ENCODE results near the gene EIF2A. TPM values are rescaled to one million over a fixed set of nuclear protein-coding genes. Genes with fewer than 3 reads are reported as not detected.
A peak's percentile ranks its signal among the peaks of the same experiment; 100 is the strongest.

Gene EIF2A
- total and polyA plus RNA-seq, 9 of the 15 experiments (the other 6 are each of a cell fraction or from before 2014, with no cell fraction given), result 106 to 192 (median 168) TPM

DNA sequence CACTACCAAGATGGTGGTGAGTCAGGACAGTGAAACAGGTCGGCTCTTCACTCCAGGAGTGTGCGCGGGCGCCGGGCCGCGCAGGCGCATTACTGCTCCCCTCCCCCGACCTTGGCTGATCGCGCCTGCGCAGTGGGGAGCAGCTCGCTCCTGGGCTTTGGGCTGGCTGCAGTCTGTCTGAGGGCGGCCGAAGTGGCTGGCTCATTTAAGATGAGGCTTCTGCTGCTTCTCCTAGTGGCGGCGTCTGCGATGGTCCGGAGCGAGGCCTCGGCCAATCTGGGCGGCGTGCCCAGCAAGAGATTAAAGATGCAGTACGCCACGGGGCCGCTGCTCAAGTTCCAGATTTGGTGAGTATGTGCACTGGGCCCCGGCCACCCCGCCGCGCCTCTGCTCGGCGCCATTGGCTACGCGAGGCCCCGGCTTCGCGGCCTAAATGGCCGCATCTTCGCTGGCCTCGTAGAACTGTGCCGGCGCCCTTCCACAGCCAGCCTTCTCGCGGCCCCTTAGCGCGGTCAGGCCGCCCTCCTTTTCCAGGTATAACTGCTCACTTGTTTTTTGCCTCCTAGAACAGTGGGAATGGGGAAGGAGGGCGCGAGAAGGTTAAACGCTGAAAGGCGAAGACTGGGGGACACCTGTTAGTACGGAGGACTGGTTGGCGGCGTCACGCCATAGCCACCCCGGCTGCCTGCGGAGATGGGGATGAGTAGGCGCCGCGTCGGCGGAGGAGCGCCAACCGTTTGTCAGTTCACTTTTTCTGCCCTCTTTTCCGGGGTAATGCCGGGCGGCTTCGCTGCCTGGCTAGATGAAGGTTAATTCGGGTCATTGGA lies 56.8 kb downstream of the EIF2A start, which contains the start of gene SELENOT (continued):
- TF ChIP-seq, protein P1, sequence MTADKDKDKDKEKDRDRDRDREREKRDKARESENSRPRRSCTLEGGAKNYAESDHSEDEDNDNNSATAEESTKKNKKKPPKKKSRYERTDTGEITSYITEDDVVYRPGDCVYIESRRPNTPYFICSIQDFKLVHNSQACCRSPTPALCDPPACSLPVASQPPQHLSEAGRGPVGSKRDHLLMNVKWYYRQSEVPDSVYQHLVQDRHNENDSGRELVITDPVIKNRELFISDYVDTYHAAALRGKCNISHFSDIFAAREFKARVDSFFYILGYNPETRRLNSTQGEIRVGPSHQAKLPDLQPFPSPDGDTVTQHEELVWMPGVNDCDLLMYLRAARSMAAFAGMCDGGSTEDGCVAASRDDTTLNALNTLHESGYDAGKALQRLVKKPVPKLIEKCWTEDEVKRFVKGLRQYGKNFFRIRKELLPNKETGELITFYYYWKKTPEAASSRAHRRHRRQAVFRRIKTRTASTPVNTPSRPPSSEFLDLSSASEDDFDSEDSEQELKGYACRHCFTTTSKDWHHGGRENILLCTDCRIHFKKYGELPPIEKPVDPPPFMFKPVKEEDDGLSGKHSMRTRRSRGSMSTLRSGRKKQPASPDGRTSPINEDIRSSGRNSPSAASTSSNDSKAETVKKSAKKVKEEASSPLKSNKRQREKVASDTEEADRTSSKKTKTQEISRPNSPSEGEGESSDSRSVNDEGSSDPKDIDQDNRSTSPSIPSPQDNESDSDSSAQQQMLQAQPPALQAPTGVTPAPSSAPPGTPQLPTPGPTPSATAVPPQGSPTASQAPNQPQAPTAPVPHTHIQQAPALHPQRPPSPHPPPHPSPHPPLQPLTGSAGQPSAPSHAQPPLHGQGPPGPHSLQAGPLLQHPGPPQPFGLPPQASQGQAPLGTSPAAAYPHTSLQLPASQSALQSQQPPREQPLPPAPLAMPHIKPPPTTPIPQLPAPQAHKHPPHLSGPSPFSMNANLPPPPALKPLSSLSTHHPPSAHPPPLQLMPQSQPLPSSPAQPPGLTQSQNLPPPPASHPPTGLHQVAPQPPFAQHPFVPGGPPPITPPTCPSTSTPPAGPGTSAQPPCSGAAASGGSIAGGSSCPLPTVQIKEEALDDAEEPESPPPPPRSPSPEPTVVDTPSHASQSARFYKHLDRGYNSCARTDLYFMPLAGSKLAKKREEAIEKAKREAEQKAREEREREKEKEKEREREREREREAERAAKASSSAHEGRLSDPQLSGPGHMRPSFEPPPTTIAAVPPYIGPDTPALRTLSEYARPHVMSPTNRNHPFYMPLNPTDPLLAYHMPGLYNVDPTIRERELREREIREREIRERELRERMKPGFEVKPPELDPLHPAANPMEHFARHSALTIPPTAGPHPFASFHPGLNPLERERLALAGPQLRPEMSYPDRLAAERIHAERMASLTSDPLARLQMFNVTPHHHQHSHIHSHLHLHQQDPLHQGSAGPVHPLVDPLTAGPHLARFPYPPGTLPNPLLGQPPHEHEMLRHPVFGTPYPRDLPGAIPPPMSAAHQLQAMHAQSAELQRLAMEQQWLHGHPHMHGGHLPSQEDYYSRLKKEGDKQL (CRISPR knock-in tag; IDR thresholded peaks at IDR 0.05; ENCODE audit: borderline replicate concordance), result peak; percentile 34; the same call in 1 of the 2 replicates
- TF ChIP-seq PCBP1 (IDR thresholded peaks at IDR 0.05; ENCODE audit: low read depth, low read length, poor library complexity, severe bottlenecking), result peak; percentile 92
- TF ChIP-seq RNF2 (IDR thresholded peaks at IDR 0.05), result 0 out of 2 replicates have a peak, but pooled peaks have one; percentile 79
- TF ChIP-seq, protein P2, sequence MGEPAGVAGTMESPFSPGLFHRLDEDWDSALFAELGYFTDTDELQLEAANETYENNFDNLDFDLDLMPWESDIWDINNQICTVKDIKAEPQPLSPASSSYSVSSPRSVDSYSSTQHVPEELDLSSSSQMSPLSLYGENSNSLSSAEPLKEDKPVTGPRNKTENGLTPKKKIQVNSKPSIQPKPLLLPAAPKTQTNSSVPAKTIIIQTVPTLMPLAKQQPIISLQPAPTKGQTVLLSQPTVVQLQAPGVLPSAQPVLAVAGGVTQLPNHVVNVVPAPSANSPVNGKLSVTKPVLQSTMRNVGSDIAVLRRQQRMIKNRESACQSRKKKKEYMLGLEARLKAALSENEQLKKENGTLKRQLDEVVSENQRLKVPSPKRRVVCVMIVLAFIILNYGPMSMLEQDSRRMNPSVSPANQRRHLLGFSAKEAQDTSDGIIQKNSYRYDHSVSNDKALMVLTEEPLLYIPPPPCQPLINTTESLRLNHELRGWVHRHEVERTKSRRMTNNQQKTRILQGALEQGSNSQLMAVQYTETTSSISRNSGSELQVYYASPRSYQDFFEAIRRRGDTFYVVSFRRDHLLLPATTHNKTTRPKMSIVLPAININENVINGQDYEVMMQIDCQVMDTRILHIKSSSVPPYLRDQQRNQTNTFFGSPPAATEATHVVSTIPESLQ (CRISPR knock-in tag; IDR thresholded peaks at IDR 0.05), result no peak
- TF ChIP-seq C11orf30 (IDR thresholded peaks at IDR 0.05; ENCODE audit: low read depth), result 0 out of 2 replicates have a peak, but pooled peaks have one; percentile 12
- peak; percentile 83 for TF ChIP-seq RBM22 (IDR thresholded peaks at IDR 0.05; ENCODE audit: low read depth, low read length, poor library complexity, severe bottlenecking)
- no peak for TF ChIP-seq ZKSCAN1 (IDR thresholded peaks at IDR 0.05; ENCODE audit: low read depth, low read length)
- TF ChIP-seq ZNF766 (CRISPR knock-in tag; conservative IDR thresholded peaks at IDR 0.05), result 0 out of 2 replicates have a peak, but pooled peaks have one; percentile 25
- TF ChIP-seq, protein P3, sequence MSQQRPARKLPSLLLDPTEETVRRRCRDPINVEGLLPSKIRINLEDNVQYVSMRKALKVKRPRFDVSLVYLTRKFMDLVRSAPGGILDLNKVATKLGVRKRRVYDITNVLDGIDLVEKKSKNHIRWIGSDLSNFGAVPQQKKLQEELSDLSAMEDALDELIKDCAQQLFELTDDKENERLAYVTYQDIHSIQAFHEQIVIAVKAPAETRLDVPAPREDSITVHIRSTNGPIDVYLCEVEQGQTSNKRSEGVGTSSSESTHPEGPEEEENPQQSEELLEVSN (IDR thresholded peaks at IDR 0.05; ENCODE audit: borderline replicate concordance in 1 of 2, extremely low read depth in 1 of 2, insufficient read depth in 1 of 2, insufficient read length in 1 of 2, low read depth in 1 of 2, low read length in 1 of 2, poor library complexity in 1 of 2, severe bottlenecking in 1 of 2), result peak in 1 of 2 experiments; percentile 48
- TF ChIP-seq ZNF3 (CRISPR knock-in tag; IDR thresholded peaks at IDR 0.05), result no peak
- peak; percentile 17; the same call in 1 of the 2 replicates for TF ChIP-seq SMC3 (conservative IDR thresholded peaks at IDR 0.05; ENCODE audit: insufficient read depth, low read depth, low read length)
- TF ChIP-seq CCNT2 (IDR thresholded peaks at IDR 0.05; ENCODE audit: borderline replicate concordance, extremely low read depth, insufficient read length, low read depth, low read length), result peak; percentile 79
- TF ChIP-seq PTTG1 (tag; IDR thresholded peaks at IDR 0.05; ENCODE audit: low read depth), result no peak
- TF ChIP-seq RCOR1 (IDR thresholded peaks at IDR 0.05; ENCODE audit: borderline replicate concordance in 1 of 2, low read depth in 2 of 2, low read length in 2 of 2), result peak in 1 of 2 experiments; percentile 58; a peak in 2 of 4 replicates
- peak; percentile 83 for TF ChIP-seq SMAD4 (CRISPR knock-in tag; conservative IDR thresholded peaks at IDR 0.05)
- TF ChIP-seq, protein P4, sequence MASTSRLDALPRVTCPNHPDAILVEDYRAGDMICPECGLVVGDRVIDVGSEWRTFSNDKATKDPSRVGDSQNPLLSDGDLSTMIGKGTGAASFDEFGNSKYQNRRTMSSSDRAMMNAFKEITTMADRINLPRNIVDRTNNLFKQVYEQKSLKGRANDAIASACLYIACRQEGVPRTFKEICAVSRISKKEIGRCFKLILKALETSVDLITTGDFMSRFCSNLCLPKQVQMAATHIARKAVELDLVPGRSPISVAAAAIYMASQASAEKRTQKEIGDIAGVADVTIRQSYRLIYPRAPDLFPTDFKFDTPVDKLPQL (IDR thresholded peaks at IDR 0.05; ENCODE audit: extremely low read depth, insufficient read length), result peak; percentile 68
